Neural progenitor cell (in vitro differentiated cells): Measurements from ENCODE around the gene NDFIP2.

Source experiments
- CTCF ChIP-seq: fragments of 200-600 bp; sonication (generic); IDR thresholded peaks from 2 replicates; pipeline ENCODE4 v1.5.1; 2017; ENCODE audit warnings: antibody characterized with exemption, mild to moderate bottlenecking
- EZH2 ChIP-seq: fragments of 200-600 bp; sonication (generic); IDR thresholded peaks from 2 replicates; pipeline ENCODE4 v1.6.1; 2017; ENCODE audit warnings: antibody characterized with exemption, mild to moderate bottlenecking, moderate library complexity
- EZH2phosphoT487 ChIP-seq: fragments of 200-600 bp; sonication (generic); IDR thresholded peaks from 2 replicates; pipeline ENCODE4 v1.6.1; 2017; ENCODE audit warnings: antibody characterized with exemption

- TF ChIP-seq EZH2phosphoT487 (no peak), CTCF (no peak), EZH2 (no peak)
Measured at GRCh38 chr13:79470666-79471065, 10.3 kb upstream of the NDFIP2 start.
